ENCODE results near the gene PGLYRP3.

Gene PGLYRP3

GRCh38 chr1:153262070-153262366 lies 50.7 kb downstream of the PGLYRP3 start:
- TF ChIP-seq GATA2 (IDR thresholded peaks at IDR 0.05; ENCODE audit: low read depth, low read length) (no peak), GATA3 (IDR thresholded peaks at IDR 0.05; ENCODE audit: low read depth, low read length) (no peak)

- TF ChIP-seq GATA3 (IDR thresholded peaks at IDR 0.05; ENCODE audit: low read depth, low read length) (no peak), GATA2 (IDR thresholded peaks at IDR 0.05; ENCODE audit: low read depth, low read length) (no peak)
Observed at GRCh38 chr1:153261281-153262069, 51.3 kb downstream of the PGLYRP3 start.

GRCh38 chr1:153260585-153261280 lies 52.0 kb downstream of the PGLYRP3 start:
- TF ChIP-seq GATA3 (IDR thresholded peaks at IDR 0.05; ENCODE audit: low read depth, low read length) = no peak
- TF ChIP-seq GATA2 (IDR thresholded peaks at IDR 0.05; ENCODE audit: low read depth, low read length) = no peak

GRCh38 chr1:153259387-153259786 lies 53.4 kb downstream of the PGLYRP3 start, which contains the start of gene LORICRIN:
TSS of gene LORICRIN (plus strand) at chr1:153259687. CDS start at chr1:153260950, 1,263 bp downstream.
- TF ChIP-seq GATA2 (IDR thresholded peaks at IDR 0.05; ENCODE audit: low read depth, low read length) (no peak), GATA3 (IDR thresholded peaks at IDR 0.05; ENCODE audit: low read depth, low read length) (no peak)

- TF ChIP-seq GATA3 (IDR thresholded peaks at IDR 0.05; ENCODE audit: low read depth, low read length) = no peak
- no peak for TF ChIP-seq GATA2 (IDR thresholded peaks at IDR 0.05; ENCODE audit: low read depth, low read length)
Observed at GRCh38 chr1:153253693-153254092, 59.1 kb downstream of the PGLYRP3 start.

GRCh38 chr1:153253076-153253475 lies 59.7 kb downstream of the PGLYRP3 start:
- TF ChIP-seq GATA2 (IDR thresholded peaks at IDR 0.05; ENCODE audit: low read depth, low read length) (no peak), GATA3 (IDR thresholded peaks at IDR 0.05; ENCODE audit: low read depth, low read length) (no peak)

GRCh38 chr1:153251988-153252387 lies 60.8 kb downstream of the PGLYRP3 start:
- TF ChIP-seq GATA2 (IDR thresholded peaks at IDR 0.05; ENCODE audit: low read depth, low read length) (no peak), GATA3 (IDR thresholded peaks at IDR 0.05; ENCODE audit: low read depth, low read length) (no peak)

- TF ChIP-seq GATA2 (IDR thresholded peaks at IDR 0.05; ENCODE audit: low read depth, low read length) (no peak), GATA3 (IDR thresholded peaks at IDR 0.05; ENCODE audit: low read depth, low read length) (no peak)
Observed at GRCh38 chr1:153251562-153251961, 61.2 kb downstream of the PGLYRP3 start.

- TF ChIP-seq GATA3 (IDR thresholded peaks at IDR 0.05; ENCODE audit: low read depth, low read length) (no peak), GATA2 (IDR thresholded peaks at IDR 0.05; ENCODE audit: low read depth, low read length) (no peak)
Observed at GRCh38 chr1:153251087-153251486, 61.7 kb downstream of the PGLYRP3 start.

- TF ChIP-seq GATA3 (IDR thresholded peaks at IDR 0.05; ENCODE audit: low read depth, low read length) (no peak), GATA2 (IDR thresholded peaks at IDR 0.05; ENCODE audit: low read depth, low read length) (no peak)
Observed at GRCh38 chr1:153250166-153250565, 62.6 kb downstream of the PGLYRP3 start.

GRCh38 chr1:153248176-153248879 lies 64.4 kb downstream of the PGLYRP3 start:
- no peak for TF ChIP-seq GATA3 (IDR thresholded peaks at IDR 0.05; ENCODE audit: low read depth, low read length)
- TF ChIP-seq GATA2 (IDR thresholded peaks at IDR 0.05; ENCODE audit: low read depth, low read length) = no peak

All from SH-SY5Y (cell line).